GM18858 (cell line): ENCODE results near the gene PRDM5.

Experiments
- ATAC-seq: cut with Tn5 transposase; IDR thresholded peaks from one replicate; pipeline ENCODE4 v1.9.1; 2021; ENCODE audit not compliant: unreplicated experiment

Gene PRDM5

DNA sequence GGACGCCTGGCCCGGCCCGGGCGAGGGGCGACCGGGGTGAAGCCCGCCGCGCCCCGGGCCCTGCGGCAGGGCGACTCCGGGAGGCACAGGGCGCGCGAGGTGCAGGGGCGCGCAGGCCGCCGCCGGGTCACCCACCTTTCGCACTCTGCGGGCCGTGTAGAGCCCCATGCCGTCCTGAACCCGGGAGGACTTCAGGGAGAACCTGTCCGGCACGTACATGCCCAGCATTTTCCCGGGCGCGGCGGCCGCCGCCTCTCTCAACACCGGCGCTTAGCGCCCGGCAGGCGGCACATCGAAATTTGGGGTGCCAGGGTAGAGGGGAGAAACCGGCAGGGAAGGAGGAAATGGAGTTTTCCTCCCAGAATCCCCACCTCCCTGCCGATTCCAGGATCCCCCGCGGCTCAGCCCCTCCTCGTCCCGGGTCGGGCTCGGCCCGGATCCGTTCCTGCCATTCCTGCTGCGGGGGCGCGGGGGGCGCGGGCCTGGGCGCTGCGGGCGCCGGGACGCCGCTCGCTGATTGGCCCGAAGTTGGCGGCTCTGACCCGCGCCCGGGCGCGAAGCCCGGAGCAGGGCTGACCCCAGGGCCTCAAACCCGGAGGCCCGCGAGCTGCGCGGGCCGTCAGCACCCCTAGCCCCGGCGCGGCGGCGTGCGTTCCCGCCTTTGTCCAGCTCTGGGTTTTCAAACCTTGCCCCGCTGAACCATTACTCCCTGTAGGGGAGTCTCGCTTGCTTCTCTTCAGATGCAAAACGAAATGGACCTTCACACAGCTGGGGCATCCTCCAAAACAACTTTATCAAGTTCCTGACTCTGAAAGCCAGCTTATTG is at the start of gene PRDM5:
Gene PRDM5, minus strand, starts transcription at position 346 of the 826 bp plus-strand sequence. Its CDS starts 118 bp downstream, at position 228.
- ATAC-seq, result no peak

DNA sequence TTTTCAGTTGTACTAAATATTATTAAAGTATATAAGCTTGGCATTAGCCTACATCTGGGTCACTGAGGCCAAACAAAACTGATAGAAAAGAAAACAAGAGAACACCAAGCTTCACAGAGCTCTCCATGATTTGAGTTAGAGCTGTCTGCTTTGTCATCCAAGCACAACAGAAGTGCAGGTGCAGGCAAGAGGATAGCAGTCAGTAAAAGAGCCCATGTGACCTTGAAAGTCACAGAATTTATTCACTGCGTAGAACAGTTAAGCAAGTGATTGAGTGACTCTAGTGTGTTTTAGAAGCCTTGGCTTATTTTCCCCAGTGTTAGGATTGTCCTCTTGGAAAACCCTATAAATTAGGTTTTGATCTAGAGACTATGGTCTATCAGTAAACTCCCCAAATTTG is 49.4 kb upstream of the PRDM5 start:
- no peak for ATAC-seq

DNA sequence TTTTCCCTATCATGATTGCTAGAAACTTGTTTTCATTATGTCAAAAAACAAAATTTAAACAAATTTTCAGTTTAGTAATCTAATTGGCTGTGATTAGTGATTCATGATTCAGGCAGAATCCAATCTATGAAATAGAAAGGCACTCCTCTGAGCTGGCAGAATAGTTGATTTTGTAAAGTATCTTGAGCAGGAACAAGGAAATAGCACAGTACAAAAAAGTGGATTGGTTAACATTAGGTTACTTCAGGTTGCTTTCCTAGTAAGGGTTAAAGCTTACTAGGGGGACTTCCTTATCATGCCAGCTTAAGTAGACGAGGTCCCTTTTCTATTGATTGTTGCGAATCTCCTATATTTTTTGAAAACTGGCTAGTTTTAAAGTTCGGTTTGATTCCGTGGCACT is 43.4 kb upstream of the PRDM5 start:
- ATAC-seq, result no peak

DNA sequence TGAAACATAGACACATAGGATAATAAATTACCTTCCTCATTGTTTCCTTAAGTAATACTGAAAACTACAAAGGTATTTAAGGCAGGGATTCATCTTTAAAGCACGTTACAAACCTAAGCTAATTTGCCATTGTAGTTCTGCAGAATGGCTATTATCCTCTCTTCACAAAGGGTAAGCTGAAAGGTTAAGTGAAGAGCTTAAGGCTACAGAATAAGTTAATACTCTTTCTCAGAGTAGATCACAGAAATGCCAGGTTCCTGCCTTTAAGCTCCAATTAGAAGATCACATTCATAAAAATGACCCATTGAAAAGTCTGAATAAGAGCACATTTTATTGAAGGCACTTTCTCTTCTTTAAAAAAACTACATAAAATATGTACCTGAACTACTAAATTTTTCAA is 42.1 kb upstream of the PRDM5 start:
- ATAC-seq, result no peak

DNA sequence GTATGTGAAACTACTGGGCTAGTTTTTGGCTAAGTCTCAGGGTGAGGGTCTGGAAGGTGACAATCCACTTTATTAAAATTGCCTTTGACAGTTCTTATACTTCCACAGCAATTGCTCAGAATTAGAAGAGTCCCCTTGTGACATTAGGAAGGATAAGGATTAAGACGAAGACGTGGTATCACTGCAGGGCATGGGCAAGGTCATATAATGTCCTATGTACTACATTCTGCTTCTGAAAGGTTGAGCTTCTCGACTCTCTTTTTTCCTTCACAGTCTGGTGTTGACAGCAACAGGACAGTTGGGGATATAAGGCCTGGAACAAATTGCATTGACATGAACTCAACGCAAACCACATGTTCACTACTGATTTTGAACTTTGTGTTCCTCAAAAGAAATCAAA is 40.9 kb upstream of the PRDM5 start:
- no peak for ATAC-seq

DNA sequence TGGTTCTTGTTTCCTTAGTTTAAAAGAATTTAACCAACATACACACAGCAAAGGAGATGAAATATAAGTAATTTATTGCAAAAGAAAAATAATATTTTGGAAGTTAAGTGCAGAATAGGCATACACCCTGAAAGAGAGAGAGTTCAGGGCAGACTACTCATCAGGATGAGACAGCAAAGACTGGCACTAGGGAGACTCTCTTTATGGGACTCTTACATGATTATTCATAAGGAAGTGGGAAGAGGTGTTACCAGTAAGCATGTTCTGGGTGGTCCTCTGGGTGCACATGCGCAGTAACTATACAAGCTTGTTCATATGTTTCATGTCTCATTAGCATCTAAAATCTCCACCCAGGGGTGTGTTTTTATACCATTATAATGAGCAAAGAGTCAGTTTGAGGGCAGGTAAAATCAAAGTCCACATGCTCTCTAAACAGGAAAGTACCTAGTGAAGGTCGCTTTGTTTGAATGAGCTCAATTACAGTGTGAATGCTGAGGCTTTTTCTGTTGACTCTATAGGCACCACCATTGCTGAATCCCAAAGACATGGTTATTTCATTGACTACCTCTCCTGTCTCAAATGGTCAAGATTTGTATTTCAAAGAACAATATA is 38.2 kb upstream of the PRDM5 start:
- ATAC-seq, result no peak

DNA sequence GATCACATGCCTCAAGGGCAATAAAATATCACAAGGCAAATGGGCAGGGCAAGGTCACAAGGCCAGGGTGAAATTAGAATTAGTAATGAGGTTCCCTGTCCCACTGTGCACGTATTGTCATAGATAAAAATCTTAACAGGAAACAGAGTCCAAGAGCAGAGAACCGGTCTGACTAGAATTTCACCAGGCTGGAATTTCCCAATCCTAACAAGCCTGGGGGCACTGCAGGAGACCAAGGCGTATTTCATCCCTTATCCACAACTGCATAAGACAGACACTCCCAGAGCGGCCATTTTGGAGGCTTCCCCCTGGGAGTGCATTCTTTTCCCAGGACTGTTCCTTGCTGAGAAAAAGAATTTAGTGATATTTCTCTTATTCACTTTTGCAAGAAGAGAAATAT is 25.9 kb upstream of the PRDM5 start:
- ATAC-seq, result no peak

DNA sequence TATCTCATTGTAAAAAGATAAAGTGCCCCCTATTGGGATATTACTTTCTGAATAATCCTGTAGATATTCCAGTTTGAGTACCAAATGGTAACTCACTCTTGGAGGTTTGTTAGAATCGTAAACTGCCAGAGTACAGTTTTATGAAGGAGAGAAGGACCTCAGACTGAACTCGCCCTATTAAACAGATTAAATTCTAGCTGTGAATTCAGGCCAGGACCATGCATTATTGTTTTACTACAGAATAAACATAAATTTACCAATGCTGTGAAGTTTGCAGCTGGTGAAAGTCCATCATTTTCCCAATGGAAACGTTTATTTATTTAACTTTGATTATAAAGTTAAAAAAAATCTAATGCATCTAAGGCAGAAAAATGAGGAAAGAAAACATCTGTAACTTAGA is 20.2 kb upstream of the PRDM5 start:
- no peak for ATAC-seq

DNA sequence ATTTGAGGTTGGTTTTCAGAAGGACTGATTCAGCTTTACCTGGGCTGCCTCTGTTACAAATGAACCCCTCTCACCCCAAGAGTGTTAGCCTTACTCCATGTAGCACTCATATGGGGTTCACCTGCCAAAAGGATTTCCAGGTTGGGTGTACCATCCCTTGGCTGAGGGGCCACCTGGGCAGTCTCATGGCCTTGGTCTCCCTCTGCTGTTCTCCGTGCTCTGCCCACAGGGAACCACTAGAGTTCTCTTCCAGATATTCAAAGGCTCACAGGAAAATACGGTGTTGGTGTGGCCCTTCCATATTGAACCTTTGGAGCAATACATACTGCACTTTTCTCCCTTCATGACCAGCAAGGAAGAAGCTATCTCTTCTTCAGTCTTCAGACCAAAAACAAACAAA is 18.0 kb upstream of the PRDM5 start:
- ATAC-seq, result no peak

DNA sequence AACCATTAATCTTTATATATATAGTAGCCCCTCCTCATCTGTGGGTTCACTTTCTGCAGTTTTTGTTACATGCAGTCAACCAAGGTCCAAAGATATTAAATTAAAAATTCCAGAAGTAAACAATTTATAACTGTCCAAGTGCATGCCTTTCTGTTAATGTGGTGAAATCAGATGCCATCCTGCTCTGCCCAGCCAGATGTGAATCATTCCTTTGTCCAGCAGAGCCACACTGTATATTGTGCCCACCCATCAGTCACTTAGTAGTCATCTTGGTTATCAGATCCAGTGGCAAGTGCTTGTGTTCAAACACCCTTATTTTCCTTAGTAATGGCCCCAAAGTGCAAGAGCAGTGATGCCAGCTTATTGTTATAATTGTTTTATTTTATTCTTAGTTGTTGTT is 17.2 kb upstream of the PRDM5 start:
- ATAC-seq, result no peak

DNA sequence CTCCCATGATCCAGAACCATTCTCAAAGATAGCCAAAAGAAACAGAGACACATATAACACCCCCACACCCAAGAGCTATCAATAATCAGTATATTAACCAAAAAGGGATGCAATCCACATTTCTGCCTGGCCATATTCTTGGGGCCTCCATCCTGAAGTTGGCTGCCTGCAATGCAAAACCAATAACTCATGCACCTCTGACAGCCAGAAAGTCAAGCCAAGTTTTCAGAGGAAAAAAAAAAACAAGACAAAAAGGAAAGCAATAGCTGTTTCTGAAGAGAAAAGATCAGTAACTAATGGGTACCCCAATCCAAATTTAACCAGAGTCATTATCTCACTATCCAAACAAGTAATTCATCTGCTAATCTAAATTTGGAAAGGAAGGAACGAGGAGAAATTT is 7.3 kb upstream of the PRDM5 start:
- ATAC-seq, result no peak

DNA sequence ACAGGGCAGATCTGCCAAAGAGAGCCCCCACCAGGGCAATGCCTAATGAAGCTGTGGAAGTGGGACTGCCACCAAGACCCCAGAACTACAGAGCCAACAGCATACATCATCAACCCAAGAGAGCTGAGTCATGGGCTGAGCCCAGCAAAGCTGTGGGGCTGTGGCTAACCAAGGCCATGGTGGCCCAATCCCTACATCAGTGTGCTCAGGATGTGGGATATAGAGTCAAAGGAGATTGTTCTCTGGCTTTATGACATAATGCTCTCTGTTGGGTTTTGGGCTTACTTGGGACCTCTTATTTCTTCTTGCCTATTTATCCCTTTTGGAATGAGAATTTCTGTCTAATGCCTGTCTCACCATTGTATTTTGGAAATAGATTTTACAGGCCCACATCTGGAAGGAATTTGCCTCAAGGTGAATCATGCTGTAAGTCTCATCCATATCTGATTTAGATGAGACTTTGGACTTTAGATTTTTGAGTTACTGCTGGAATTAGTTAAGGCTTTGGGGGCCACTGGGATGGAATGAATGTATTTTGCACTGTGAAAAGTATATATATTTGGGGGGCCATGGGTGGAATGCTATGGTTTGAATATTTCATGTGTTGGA is 5.4 kb upstream of the PRDM5 start:
- ATAC-seq, result no peak

DNA sequence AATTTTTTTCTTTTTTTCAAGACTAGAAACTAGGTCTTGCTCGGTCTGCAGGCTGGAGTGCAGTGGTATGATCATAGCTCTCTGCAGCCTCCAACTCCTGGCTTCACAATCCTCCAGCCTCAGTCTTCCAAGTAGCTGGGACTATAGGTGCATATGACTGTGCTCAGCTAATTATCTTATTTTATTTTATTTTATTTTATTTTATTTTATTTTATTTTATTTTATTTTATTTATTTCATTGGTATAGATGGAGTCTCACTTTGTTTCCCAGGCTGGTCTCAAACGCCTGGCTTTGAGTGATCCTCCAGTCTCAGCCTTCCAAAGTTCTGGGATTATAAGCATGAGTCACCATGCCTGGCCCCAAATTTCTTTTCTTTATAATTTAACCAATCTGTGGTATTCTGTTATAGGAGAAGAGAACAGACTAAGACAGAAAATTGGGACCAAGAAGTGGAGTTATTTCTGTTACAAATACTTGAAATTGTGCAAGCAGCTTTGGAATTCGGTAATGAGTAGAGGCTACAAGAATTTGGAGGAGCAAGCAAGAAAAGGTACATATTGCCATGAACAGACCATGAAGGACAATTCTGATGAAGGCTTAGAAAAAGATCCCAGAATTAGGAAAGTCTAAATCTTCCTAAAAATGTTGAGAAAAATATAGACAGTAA is 4.0 kb upstream of the PRDM5 start:
- no peak for ATAC-seq

DNA sequence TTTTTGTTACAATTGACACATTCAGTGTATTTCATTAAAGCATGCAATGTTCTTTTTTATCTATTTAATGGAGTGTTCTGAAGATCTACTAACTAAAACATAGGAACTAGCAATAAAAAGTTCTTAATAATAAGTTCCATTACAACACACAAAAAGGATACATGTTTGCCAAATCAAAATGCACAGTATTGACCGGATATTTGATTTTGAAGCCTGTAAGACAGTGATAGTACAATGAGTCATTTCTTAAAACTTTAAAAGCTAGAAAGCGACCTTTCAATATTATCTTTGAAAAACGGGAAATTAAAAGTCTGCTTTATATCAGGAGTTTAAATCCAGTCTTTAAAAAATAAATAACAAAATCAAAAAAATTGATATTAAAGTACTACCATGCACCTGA is 2.4 kb upstream of the PRDM5 start:
- no peak for ATAC-seq

DNA sequence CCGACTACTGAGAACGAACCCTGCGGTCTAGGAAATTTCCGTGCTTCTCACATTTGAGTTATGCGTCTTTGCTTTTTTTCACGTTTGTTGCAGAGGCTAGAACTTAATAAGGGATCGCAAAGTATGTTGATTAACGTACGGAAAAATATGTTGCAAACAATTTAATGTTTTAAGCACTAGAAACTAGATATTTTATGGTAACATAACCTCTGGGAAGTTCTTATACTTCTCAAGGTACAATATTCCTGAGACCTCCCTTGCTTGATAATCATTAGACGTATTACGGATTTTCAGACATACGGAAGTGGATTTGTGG is 639 bp upstream of the PRDM5 start:
- ATAC-seq, result no peak

DNA sequence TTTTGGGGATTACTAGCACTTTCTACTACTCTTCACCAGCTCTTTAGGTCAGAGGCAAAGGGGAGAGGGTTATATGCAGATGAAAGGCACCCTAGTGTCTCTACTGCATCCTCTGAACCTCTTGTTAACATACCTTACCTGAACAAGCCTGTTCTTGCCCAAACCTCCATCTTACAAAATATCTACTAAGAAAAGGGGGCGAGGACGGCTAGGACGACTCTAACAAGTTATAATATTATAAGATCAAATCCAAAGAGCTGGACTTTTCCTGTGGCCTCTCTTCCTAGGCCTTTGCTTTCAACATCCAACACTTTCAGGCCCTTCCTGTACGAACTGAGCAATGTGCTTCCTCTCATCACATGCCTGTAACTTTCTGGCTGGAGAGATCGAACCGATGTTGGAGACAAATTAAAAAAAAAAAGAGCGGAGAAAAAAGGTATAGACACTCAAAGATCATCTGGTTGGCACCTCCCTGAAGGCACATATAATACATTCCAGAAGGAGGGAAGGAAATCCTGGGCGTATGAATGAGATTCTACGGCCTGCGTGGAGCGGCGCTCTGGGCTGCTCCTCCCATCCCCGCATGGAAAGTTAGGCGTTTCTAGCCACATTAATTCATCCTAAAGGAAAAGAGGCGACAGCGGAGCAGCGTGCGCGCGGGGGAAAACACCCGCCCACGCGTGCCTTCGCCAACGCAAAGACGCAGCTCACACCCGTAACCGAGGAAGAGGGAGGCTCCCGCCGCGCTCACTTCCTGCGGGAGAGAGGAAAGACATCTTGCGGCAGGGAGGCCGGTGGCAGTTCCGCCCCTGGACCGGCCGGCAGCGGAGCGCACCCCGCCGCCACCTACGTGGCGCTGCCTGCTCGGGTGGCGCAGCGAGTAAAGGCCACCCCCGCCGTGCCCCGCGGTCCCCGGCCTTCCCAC is 808 bp downstream of the PRDM5 start:
- no peak for ATAC-seq

DNA sequence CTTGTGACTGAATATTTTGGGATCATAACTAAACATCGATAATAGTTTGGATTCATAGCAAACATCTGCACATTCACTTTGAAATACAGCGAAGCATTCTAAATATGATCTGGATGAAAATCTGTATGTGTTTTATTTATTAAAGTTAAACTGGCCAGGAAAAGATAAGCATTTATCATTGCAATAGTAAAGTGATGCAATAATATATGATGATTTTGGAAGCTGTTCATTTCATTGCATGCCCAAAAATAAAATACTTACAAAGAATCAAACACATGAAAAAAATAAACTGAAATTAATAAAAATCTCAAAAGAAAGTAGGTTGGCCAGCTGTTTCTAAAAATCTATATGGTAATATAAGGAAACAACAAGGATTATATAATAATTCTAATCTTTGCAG is 1.9 kb downstream of the PRDM5 start:
- no peak for ATAC-seq

DNA sequence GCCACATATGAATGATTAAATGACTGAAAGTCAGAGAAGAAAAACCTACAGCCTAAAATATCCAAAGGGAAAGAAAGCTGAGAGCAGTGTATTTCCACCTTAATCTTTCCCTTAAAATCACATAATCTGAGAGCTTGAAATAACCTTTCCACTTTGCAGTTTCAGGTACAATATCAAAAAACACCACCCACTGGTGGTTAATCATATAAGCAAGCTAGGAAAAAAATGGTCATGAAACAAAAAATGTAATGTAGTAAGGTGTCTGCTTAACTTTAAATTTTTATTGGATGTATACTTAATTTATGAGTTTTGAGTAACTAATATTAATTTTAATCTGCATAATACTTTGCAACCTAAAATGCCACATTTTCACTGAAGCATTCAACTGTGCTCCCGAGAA is 3.2 kb downstream of the PRDM5 start:
- no peak for ATAC-seq

DNA sequence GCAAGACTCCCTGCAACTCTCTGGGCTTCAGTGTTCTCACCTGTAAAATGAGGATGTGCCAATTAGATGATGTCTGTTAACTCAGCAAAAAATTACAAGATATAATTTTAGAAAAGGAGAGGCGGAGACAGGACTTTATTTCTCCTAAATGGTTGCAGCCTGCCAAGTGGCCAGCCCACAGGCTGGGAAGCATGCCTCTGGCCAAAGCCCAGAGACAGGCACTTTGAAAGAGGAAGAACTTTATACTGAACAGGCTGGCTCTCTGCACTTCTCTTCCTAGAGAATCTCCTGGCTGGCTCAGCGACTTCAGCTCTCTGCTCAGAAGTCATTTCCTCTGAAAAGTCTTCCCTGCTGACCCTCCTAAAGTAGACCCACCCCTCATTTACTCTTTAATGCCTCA is 3.7 kb downstream of the PRDM5 start:
- no peak for ATAC-seq

DNA sequence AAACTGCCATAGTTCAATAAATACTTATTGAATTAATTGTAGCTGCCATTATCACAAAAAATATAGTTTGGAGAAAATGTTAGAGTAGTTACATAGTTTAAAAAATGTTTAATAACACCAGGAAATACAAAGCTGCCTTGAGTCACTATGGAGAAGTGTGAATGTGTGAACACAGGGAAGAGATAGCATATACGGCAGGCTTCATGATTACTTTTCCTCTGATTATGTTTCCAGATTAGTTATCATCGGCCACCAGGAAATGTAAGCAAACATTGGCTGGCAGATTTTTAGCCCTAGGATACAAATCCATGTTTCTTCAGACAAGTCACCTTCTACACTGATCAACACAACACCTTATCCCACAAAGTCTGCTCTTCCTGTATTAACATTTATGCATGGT is 4.4 kb downstream of the PRDM5 start:
- ATAC-seq, result no peak

DNA sequence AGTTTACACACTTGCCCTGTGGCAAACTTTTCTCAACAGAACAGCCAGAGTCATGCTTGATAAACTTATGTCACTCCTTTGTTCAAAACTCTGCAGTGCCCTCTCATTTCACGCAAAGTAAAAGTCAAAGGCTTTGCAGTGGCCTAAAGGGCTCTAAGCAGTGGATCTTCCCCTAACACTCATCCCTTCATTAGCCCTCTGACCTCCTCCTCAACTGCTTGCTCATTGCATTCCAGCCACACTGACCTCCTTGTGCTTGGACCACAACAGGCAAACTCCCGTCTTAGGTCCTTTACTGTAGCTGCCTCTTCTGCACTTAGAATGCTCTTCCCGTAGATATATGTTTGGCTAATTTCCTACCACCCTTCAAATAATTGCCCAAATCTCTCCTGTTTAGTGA is 5.6 kb downstream of the PRDM5 start:
- ATAC-seq, result no peak
